CD4-positive, CD25-positive, alpha-beta regulatory T cell (primary cell): Measurements from ENCODE around the gene TEX22. TPM values are rescaled to one million over a fixed set of nuclear protein-coding genes. Genes with fewer than 3 reads are reported as not detected.
A peak's percentile ranks its signal among the peaks of the same experiment; 100 is the strongest.

Experiments
- ATAC-seq, 2 donors: fragments of 150-1000 bp; cut with Tn5 transposase; one replicate each; pipeline ENCODE4 v1.10.0; 2021; ENCODE audit warnings: low read depth in 2 of 2, moderate number of reproducible peaks in 2 of 2, moderate library complexity in 1 of 2
- DNase-seq, 3 donors: peaks; one replicate each; pipeline versions ENCODE4 v3.0.0 to v3.0.0-alpha.2; 2012 to 2022; ENCODE audit warnings: mixed read lengths in 1 of 3
- H3K27ac ChIP-seq: one replicate; pipeline ENCODE4 v1.7.0; 2013; ENCODE audit warnings: mild to moderate bottlenecking, low read length; ENCODE audit not compliant: insufficient read depth, poor library complexity, severe bottlenecking
- H3K27me3 ChIP-seq: one replicate; pipeline ENCODE4 v1.7.0; 2013; ENCODE audit warnings: low read length; ENCODE audit not compliant: control insufficient read depth, insufficient read depth
- H3K36me3 ChIP-seq: one replicate; pipeline ENCODE4 v1.7.0; 2013; ENCODE audit warnings: mild to moderate bottlenecking, low read length, moderate library complexity; ENCODE audit not compliant: control insufficient read depth, insufficient read depth
- H3K4me1 ChIP-seq: 2 replicates; pipeline ENCODE4 v1.7.0; 2013; ENCODE audit warnings: mild to moderate bottlenecking, low read length; ENCODE audit not compliant: insufficient read depth, control insufficient read depth, poor library complexity, severe bottlenecking
- H3K4me3 ChIP-seq: one replicate; pipeline ENCODE4 v1.7.0; 2013; ENCODE audit warnings: low read depth, mild to moderate bottlenecking, low read length, moderate library complexity
- H3K9me3 ChIP-seq, 2 experiments: 1 replicate in 1 of 2; 2 replicates in 1 of 2; pipeline ENCODE4 v1.7.0; 2013; ENCODE audit warnings: low read length in 2 of 2, mild to moderate bottlenecking in 1 of 2, moderate library complexity in 1 of 2; ENCODE audit not compliant: control insufficient read depth in 2 of 2
- H3K27ac Mint-ChIP-seq, 3 donors: one replicate each; pipeline ENCODE4 v1.8.0; 2020 to 2022; ENCODE audit warnings: mild to moderate bottlenecking in 3 of 3, mixed read lengths in 3 of 3, moderate library complexity in 2 of 3
- H3K27me3 Mint-ChIP-seq: one replicate; pipeline ENCODE4 v1.8.0; 2022; ENCODE audit warnings: mild to moderate bottlenecking, mixed read lengths
- H3K36me3 Mint-ChIP-seq: one replicate; pipeline ENCODE4 v1.8.0; 2020; ENCODE audit warnings: mixed read lengths
- H3K4me1 Mint-ChIP-seq, 4 donors: one replicate each; pipeline ENCODE4 v1.8.0; 2020 to 2022; ENCODE audit warnings: mixed read lengths in 4 of 4, mild to moderate bottlenecking in 1 of 4
- H3K4me3 Mint-ChIP-seq, 4 donors: one replicate each; pipeline ENCODE4 v1.8.0; 2020 to 2022; ENCODE audit warnings: mild to moderate bottlenecking in 4 of 4, mixed read lengths in 4 of 4, moderate library complexity in 3 of 4
- H3K9me3 Mint-ChIP-seq, 7 donors: one replicate each; pipeline ENCODE4 v1.8.0; 2020 to 2022; ENCODE audit warnings: mixed read lengths in 7 of 7, mild to moderate bottlenecking in 3 of 7, moderate library complexity in 2 of 7
- polyA plus RNA-seq, 4 donors: library from polyadenylated mRNA; unstranded; fragments of 300-500 nt; fragmentation: Illumina TruSeq; gene quantifications; one replicate each; pipeline ENCODE4 v1.2.3, GENCODE V29; 2021
- total RNA-seq: library from RNA; stranded (reverse); gene quantifications from one replicate; pipeline ENCODE4 v1.2.3, GENCODE V29; 2022

Gene TEX22
- total and polyA plus RNA-seq, 5 donors from 2014 or later = 0.11 to 3.1 (median 0.25) TPM

DNA sequence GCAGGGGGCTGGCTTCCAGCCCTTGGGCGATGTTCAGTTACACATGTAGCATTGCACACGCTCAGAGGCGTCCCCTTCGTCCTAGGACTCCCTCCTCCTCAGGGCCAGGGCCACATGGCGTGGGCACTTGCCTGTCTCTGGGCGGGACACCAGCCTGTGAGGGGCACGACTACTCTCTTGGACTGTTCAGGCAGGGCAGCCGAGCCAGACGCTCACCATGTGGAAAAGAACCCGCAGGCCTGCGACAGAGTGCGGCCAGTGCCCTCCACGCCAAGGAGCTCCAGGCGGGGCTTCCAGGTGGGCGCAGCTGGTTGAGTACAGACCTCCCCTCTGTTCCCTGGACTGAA is 42.2 kb downstream of the TEX22 start:
- H3K36me3 Mint-ChIP-seq = peaks cover 4% of the 10 kb centered on the region
- no peaks in the 10 kb centered on the region for H3K9me3 Mint-ChIP-seq
- ATAC-seq (no peak), DNase-seq (no peak)
- Histone ChIP-seq H3K36me3 (no peaks in the 10 kb centered on the region), H3K9me3 (no peaks in the 10 kb centered on the region), H3K27me3 (no peaks in the 10 kb centered on the region), H3K4me1 (no peaks in the 10 kb centered on the region), H3K27ac (no peak overlapping the region), H3K4me3 (no peak overlapping the region)
- H3K27ac Mint-ChIP-seq = no peak overlapping the region
- no peaks in the 10 kb centered on the region for H3K27me3 Mint-ChIP-seq
- peaks cover 0 to 9% (median 6%) of the 10 kb centered on the region in 4 donors for H3K4me1 Mint-ChIP-seq
- H3K4me3 Mint-ChIP-seq = no peak overlapping the region

DNA sequence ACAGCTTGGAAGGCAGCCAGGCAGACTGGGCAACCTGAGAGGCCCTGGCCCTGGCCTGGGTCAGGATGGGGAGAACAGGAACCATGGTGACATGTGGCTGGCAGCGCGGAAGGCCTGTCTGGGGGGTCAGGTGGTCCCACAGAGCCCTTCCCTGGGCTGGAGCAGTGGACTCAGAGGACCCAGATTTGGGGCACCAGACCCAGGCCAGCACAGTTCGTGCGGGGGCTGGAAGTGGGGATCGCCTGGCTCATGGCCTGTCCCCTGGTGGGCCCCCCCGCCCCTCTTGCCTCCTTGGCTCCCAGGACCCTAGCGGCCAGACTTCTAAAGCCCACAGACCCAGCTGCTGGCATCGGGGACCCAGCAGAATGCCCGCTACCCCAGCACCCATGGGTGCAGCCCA is 42.7 kb downstream of the TEX22 start:
- Histone ChIP-seq H3K4me3 (no peak overlapping the region), H3K4me1 (no peaks in the 10 kb centered on the region), H3K9me3 (no peaks in the 10 kb centered on the region), H3K36me3 (no peaks in the 10 kb centered on the region), H3K27me3 (no peaks in the 10 kb centered on the region), H3K27ac (no peak overlapping the region)
- Mint-ChIP-seq H3K4me3 (no peak overlapping the region), H3K36me3 (peaks cover 4% of the 10 kb centered on the region), H3K27me3 (no peaks in the 10 kb centered on the region), H3K27ac (no peak overlapping the region), H3K9me3 (no peaks in the 10 kb centered on the region), H3K4me1 (peaks cover 0 to 9% (median 5%) of the 10 kb centered on the region in 4 donors)
- DNase-seq (no peak), ATAC-seq (no peak)

DNA sequence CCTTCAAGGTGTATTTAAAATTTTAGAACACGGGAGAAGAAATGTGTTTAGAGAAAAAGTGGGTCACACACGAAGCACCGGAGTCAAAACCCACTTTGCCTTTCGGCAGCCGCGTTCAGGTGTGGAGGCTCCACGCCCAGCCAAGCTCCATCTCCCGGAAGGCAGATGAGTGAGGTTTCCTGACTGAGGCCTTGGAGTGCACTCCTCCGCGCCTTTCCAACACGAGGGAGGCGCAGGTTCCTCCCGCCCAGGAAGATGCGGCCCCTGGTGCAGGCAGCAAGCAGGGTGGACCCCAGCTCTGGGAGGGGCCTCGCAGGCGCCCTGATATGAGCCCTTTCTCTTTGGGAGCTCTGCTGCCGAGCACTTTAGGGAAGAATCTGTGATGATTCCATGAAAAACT is 43.8 kb downstream of the TEX22 start:
- peaks cover 4% of the 10 kb centered on the region for H3K36me3 Mint-ChIP-seq
- Histone ChIP-seq H3K9me3 (no peaks in the 10 kb centered on the region), H3K4me3 (no peak overlapping the region), H3K27ac (no peak overlapping the region), H3K4me1 (no peaks in the 10 kb centered on the region), H3K36me3 (no peaks in the 10 kb centered on the region), H3K27me3 (no peaks in the 10 kb centered on the region)
- no peak overlapping the region for H3K27ac Mint-ChIP-seq
- no peaks in the 10 kb centered on the region for H3K27me3 Mint-ChIP-seq
- DNase-seq (no peak), ATAC-seq (no peak)
- no peak overlapping the region for H3K4me3 Mint-ChIP-seq
- no peaks in the 10 kb centered on the region for H3K9me3 Mint-ChIP-seq
- H3K4me1 Mint-ChIP-seq = peaks cover 0 to 4% (median 2%) of the 10 kb centered on the region in 4 donors

DNA sequence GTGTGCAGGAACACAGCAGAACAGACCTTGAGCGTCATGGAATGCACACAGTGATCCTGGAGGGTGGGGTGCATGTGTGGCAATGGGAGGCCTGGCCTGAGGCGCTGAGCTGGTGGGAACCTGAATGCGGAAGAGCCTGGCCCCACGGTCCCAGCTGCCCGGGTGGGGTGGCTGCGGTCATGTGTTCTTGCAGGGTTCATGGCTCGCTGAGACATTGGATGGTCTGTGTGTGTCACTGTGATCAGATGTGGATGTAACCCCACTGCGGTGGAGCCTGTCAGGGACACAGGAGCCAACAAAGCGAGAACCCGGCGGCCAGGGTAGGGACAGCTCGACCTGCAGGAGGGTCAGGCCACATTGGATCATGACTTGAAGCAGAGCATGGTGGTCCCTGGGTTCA is 44.5 kb downstream of the TEX22 start:
- no peaks in the 10 kb centered on the region for H3K27me3 ChIP-seq
- Mint-ChIP-seq H3K36me3 (peaks cover 4% of the 10 kb centered on the region), H3K9me3 (no peaks in the 10 kb centered on the region), H3K4me1 (peaks cover 0 to 4% (median 2%) of the 10 kb centered on the region in 4 donors), H3K27me3 (no peaks in the 10 kb centered on the region), H3K27ac (peak overlapping the region in 1 of 3 donors; percentile 31), H3K4me3 (no peak overlapping the region)
- no peaks in the 10 kb centered on the region for H3K36me3 ChIP-seq
- H3K4me3 ChIP-seq = no peak overlapping the region
- H3K9me3 ChIP-seq = no peaks in the 10 kb centered on the region
- H3K4me1 ChIP-seq = no peaks in the 10 kb centered on the region
- H3K27ac ChIP-seq = no peak overlapping the region
- ATAC-seq (no peak), DNase-seq (no peak)

DNA sequence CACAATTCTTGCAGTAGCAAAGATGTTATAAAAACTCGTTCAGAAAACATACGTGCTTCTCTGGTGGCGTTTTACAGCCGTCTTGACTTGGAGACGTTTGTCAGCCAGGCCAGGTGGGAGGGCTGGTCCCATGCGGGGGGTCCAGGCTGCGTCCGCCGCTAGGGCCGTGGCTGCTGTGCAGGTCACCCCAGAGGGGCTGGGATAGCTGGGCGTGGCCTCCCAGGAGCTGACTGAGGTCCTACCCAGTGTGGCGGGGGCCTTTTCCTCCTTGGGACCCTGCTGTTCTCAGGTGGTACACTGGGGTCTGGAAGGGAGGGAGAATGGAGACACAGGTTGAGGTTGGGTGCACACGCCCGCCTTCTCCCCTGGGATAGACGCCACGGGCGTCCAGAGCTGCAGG is 46.5 kb downstream of the TEX22 start:
- no peaks in the 10 kb centered on the region for H3K27me3 Mint-ChIP-seq
- H3K27ac Mint-ChIP-seq = no peak overlapping the region
- DNase-seq = no peak
- no peak for ATAC-seq
- no peaks in the 10 kb centered on the region for H3K27me3 ChIP-seq
- H3K4me1 Mint-ChIP-seq = peaks cover 0 to 4% (median 2%) of the 10 kb centered on the region in 4 donors
- no peak overlapping the region for H3K4me3 ChIP-seq
- no peaks in the 10 kb centered on the region for H3K36me3 ChIP-seq
- H3K4me3 Mint-ChIP-seq = no peak overlapping the region
- no peaks in the 10 kb centered on the region for H3K9me3 ChIP-seq
- no peak overlapping the region for H3K27ac ChIP-seq
- no peaks in the 10 kb centered on the region for H3K9me3 Mint-ChIP-seq
- H3K4me1 ChIP-seq = peaks cover 7% of the 10 kb centered on the region
- H3K36me3 Mint-ChIP-seq = peaks cover 4% of the 10 kb centered on the region

DNA sequence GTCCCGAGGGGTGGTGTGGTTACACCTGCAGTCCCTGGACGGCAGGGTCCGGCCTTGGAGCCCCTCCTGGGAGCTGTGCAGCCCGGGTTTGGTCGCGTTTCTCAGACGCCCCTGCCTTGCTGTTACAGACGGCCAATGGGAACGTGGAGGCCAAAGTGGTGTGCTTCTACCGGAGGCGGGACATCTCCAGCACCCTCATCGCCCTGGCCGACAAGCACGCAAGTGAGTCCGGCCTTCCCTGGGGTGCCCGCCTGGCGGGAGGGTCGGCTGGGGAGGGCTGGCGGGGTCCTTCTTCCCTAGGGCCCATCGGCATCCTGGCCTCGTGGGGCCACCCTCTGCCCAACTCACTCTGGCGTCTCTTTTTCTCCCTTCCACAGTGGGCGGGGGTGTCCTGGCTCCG is 47.0 kb downstream of the TEX22 start:
- Mint-ChIP-seq H3K36me3 (peaks cover 4% of the 10 kb centered on the region), H3K4me1 (peaks cover 0 to 4% (median 2%) of the 10 kb centered on the region in 4 donors), H3K27ac (peak overlapping the region in 1 of 3 donors; percentile 38), H3K27me3 (no peaks in the 10 kb centered on the region), H3K4me3 (no peak overlapping the region), H3K9me3 (no peaks in the 10 kb centered on the region)
- Histone ChIP-seq H3K27ac (no peak overlapping the region), H3K27me3 (no peaks in the 10 kb centered on the region), H3K36me3 (peaks cover 4% of the 10 kb centered on the region), H3K4me1 (peaks cover 7% of the 10 kb centered on the region), H3K4me3 (no peak overlapping the region), H3K9me3 (no peaks in the 10 kb centered on the region)
- DNase-seq (no peak), ATAC-seq (no peak)

DNA sequence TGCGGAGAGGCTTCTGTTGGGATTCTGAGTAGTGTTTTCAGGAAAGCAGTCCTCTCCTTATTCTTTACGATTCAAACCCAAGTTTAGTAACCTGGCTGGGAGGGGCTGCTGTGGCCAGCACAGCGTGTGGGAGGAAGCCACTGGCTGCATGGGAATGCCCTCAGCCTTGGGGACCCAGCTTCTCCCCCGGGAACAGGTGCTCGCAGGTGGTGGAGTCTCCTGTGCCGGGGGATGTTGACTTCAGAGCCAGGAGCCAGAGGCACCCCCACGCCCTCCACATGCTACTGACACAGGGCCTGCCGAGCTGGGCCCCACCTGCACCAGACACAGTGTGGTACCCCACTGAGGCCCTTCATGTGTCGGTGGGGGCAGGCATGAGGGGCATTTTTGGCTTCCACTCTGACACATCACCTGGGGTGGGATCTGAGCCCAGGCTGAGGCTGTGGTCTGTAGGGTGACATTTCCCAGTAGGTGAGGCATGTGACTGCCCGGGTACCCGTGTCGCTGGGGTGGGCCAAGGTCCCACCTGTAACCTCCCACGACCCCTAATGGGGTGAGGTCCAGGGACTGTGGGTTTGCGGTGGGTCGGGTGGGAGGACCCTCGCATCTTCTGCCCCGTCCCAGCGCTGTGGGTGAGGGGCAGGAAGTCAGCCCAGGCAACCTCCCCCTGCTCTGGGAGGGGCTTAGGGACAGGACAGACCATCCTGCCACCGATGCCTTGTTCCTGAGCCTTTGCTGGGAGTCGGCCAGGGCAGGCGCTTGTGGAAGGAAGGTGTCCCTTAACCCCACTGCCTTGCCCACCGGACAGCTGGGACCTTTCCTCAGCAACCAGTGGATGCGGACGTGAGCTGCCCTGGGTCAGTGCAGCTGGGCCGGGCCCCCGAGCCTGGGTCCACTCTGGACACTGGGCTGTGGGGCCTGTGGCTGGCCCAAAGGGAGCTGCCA is 47.8 kb downstream of the TEX22 start:
- peaks cover 0 to 4% (median 2%) of the 10 kb centered on the region in 4 donors for H3K4me1 Mint-ChIP-seq
- peaks cover 7% of the 10 kb centered on the region for H3K4me1 ChIP-seq
- no peaks in the 10 kb centered on the region for H3K9me3 Mint-ChIP-seq
- no peak overlapping the region for H3K27ac ChIP-seq
- ATAC-seq = no peak
- H3K9me3 ChIP-seq = no peaks in the 10 kb centered on the region
- no peak for DNase-seq
- H3K36me3 Mint-ChIP-seq = peaks cover 4% of the 10 kb centered on the region
- H3K4me3 Mint-ChIP-seq = no peak overlapping the region
- peak overlapping the region in 1 of 3 donors; percentile 38 for H3K27ac Mint-ChIP-seq
- no peak overlapping the region for H3K4me3 ChIP-seq
- H3K36me3 ChIP-seq = peaks cover 5% of the 10 kb centered on the region
- no peaks in the 10 kb centered on the region for H3K27me3 ChIP-seq
- H3K27me3 Mint-ChIP-seq = no peaks in the 10 kb centered on the region

DNA sequence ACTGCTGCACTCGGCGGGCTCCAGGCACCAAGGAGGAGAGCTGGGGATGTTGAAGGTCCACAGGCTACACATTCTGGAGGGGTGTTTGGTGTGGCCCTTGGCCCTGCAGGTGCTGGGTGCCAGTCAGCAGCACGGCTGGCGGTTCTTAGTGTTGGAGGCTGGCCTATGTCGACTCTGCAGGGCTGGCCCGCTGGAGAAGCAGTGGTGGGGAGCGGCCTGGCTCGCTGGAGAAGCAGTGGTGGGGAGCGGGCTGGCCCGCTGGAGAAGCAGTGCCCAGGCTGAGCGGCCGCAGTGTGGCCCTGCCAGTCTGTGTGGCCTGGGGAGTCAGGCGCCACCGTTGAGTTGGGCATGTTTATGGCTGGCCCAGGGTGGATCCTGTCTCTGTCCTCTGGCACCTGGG is 48.6 kb downstream of the TEX22 start:
- Mint-ChIP-seq H3K4me3 (no peak overlapping the region), H3K36me3 (peaks cover 4% of the 10 kb centered on the region), H3K9me3 (no peaks in the 10 kb centered on the region), H3K27me3 (no peaks in the 10 kb centered on the region), H3K4me1 (peaks cover 0 to under 1% (median under 1%) of the 10 kb centered on the region in 4 donors), H3K27ac (no peak overlapping the region)
- no peaks in the 10 kb centered on the region for H3K27me3 ChIP-seq
- ATAC-seq = no peak
- no peak overlapping the region for H3K27ac ChIP-seq
- H3K9me3 ChIP-seq = no peaks in the 10 kb centered on the region
- H3K4me3 ChIP-seq = no peak overlapping the region
- H3K4me1 ChIP-seq = peaks cover 7% of the 10 kb centered on the region
- peaks cover 9% of the 10 kb centered on the region for H3K36me3 ChIP-seq
- no peak for DNase-seq
